CD1c-positive myeloid dendritic cell (primary cell): ENCODE data around the gene PIEZO2.

Source experiments
- DNase-seq: peaks from one replicate; pipeline ENCODE4 v3.0.0-alpha.2; 2016; ENCODE audit errors: extremely low spot score

PIEZO2 gene

GRCh38 chr18:11064727-11065460 lies 84.5 kb downstream of the PIEZO2 start:
- no peak for DNase-seq

- no peak for DNase-seq
These were observed 85.3 kb downstream of the PIEZO2 start for GRCh38 chr18:11064106-11064505.

- DNase-seq = no peak
These were observed 93.6 kb downstream of the PIEZO2 start for GRCh38 chr18:11055721-11056120.

GRCh38 chr18:11054497-11054896 lies 94.9 kb downstream of the PIEZO2 start:
- DNase-seq = no peak

GRCh38 chr18:11053293-11053692 lies 96.1 kb downstream of the PIEZO2 start:
- DNase-seq = no peak

GRCh38 chr18:11052800-11053199 lies 96.6 kb downstream of the PIEZO2 start:
- DNase-seq = no peak

GRCh38 chr18:11051462-11051861 lies 97.9 kb downstream of the PIEZO2 start:
- DNase-seq = no peak

- DNase-seq = no peak
These were observed 98.4 kb downstream of the PIEZO2 start for GRCh38 chr18:11050966-11051365.

GRCh38 chr18:11047817-11048216 lies 101.6 kb downstream of the PIEZO2 start:
- DNase-seq = no peak

- DNase-seq = no peak
These were observed 102.2 kb downstream of the PIEZO2 start for GRCh38 chr18:11047156-11047555.

- no peak for DNase-seq
These were observed 103.2 kb downstream of the PIEZO2 start for GRCh38 chr18:11046140-11046539.

- DNase-seq = no peak
These were observed 105.7 kb downstream of the PIEZO2 start for GRCh38 chr18:11043694-11044093.

GRCh38 chr18:11042247-11042646 lies 107.1 kb downstream of the PIEZO2 start:
- no peak for DNase-seq

GRCh38 chr18:11040823-11041656 lies 108.3 kb downstream of the PIEZO2 start:
- DNase-seq = peak; percentile 55

- no peak for DNase-seq
These were observed 109.0 kb downstream of the PIEZO2 start for GRCh38 chr18:11040359-11040758.

- no peak for DNase-seq
These were observed 111.7 kb downstream of the PIEZO2 start for GRCh38 chr18:11037533-11038240.

- no peak for DNase-seq
These were observed 113.4 kb downstream of the PIEZO2 start for GRCh38 chr18:11035814-11036495.

GRCh38 chr18:11035376-11035775 lies 114.0 kb downstream of the PIEZO2 start:
- no peak for DNase-seq

- peak; percentile 55 for DNase-seq
These were observed 114.5 kb downstream of the PIEZO2 start for GRCh38 chr18:11034884-11035283.

- no peak for DNase-seq
These were observed 115.9 kb downstream of the PIEZO2 start for GRCh38 chr18:11033503-11033902.

- DNase-seq = no peak
These were observed 117.4 kb downstream of the PIEZO2 start for GRCh38 chr18:11031966-11032365.

- DNase-seq = no peak
These were observed 120.3 kb downstream of the PIEZO2 start for GRCh38 chr18:11029021-11029420.
